NOMO-1 treated with DMSO at 0.1 percent for 48 hours (cell line): Measurements from ENCODE around the gene HTRA2.

Source experiments
- DNase-seq: peaks from one replicate; lab custom pipeline; 2025; ENCODE audit not compliant: unreplicated experiment; lab: John Stamatoyannopoulos, UW

Gene HTRA2

DNA sequence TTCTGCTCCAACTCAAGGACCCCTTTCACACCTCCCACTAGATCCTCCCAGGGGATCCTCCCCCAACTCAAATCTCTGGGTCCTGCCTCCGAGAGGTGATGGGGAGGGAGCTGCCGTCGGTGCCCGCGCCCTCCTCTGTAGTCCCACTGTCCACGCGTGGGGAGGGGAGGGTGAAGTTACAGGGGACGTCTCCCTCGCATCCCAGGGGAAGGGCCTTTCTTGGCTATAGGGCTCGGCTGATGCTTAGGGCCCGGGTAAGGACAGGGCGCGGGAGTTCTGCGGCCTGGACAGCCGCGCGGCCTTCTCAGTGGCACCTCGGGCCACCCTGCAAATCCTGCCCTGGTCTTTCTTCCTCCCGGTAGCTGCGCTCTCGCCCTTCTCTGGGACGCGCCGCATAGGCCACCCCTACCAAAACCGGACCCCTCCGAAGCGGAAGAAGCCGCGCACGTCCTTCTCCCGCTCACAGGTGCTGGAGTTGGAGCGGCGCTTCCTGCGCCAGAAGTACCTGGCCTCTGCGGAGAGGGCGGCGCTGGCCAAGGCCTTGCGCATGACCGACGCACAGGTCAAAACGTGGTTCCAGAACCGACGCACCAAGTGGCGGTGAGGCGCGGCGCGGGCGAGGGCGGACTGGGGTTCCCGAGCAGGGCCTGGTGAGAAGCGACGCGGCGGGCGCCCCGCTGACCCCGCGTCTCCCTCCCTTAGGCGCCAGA is 14.3 kb upstream of the HTRA2 start:
- no peak for DNase-seq

DNA sequence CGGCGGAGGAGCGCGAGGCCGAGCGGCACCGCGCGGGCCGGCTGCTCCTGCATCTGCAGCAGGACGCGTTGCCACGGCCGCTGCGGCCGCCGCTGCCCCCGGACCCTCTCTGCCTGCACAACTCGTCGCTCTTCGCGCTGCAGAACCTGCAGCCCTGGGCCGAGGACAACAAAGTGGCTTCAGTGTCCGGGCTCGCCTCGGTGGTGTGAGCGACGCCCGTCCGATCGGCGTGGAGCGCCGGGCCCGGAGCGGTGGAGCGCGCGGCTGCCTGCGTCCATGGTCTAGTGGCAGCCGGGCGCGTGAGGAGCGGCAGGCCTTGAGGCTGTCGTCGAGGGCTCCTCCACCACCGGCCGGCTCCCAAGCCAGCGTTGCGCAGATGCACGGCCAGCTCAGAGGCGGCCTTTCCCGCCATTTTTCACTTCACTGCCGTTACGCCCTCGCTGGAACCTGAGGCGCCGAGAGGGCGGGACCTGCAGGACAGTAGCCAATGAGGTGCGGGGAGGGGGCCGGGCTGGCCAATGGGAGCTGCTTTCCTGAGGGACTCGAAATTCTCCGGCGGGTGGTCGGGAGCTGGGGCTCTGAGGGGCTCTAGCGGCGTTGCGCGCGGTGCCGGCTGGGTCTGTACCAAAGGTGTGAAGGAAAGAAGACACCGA is 13.6 kb upstream of the HTRA2 start:
- no peak for DNase-seq

DNA sequence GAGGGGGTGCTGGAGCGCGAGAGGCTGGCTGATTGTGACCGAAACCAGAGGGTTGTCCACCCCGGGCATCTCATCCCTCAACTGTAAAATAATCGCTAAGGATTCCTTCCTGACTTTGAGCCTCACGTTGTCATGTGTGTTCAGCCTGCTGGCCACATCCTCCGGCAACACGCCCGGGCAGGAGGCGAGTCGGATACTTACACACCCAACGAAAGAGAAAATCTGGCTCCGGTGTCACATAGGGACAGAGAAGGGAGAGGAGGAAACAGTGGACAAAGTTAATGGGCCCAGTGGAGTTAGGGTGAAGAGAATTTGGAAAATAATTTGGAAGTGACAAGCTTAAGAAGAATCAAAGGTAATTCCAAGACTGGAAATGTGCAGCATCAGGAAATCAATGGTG is 13.1 kb upstream of the HTRA2 start:
- DNase-seq = no peak

DNA sequence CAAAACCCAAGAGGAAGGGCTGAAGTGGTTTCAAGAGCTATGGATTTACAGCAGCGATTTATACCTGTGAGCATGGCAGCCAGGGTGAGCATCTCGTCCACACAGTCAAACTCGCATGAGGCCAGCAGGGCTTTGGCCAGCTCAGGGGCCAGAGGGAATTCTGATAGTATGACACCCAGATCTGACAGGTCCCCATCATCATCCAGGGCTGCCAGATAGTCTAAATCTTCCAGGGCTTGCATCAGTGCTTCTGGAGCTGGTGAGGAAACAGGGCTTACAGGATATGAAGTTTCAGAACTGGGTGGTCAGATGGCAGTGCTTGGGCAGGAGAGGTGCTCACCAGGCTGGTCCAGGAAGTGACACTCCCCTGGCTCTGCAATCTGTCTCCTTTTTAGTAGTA is 7.2 kb upstream of the HTRA2 start:
- no peak for DNase-seq

DNA sequence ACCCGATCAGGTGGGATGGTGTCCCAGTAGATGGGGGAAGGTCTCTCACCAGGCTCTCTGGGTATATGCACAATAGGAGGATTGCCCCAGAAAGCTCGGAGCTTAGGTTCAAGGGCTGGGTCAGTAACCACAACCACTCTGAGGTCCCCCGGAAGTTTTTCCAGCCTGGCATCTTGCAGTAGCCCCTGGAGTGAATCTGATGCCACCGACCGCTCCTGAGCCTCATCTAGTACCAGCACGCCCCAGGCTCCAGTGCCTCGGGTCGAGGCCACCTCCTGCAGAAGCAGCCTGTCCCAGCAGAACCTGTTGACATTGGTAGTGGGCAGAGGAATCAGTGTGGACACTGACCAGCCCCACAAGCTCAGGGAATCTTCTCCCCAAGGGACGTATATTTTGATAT is 5.7 kb upstream of the HTRA2 start:
- no peak for DNase-seq

DNA sequence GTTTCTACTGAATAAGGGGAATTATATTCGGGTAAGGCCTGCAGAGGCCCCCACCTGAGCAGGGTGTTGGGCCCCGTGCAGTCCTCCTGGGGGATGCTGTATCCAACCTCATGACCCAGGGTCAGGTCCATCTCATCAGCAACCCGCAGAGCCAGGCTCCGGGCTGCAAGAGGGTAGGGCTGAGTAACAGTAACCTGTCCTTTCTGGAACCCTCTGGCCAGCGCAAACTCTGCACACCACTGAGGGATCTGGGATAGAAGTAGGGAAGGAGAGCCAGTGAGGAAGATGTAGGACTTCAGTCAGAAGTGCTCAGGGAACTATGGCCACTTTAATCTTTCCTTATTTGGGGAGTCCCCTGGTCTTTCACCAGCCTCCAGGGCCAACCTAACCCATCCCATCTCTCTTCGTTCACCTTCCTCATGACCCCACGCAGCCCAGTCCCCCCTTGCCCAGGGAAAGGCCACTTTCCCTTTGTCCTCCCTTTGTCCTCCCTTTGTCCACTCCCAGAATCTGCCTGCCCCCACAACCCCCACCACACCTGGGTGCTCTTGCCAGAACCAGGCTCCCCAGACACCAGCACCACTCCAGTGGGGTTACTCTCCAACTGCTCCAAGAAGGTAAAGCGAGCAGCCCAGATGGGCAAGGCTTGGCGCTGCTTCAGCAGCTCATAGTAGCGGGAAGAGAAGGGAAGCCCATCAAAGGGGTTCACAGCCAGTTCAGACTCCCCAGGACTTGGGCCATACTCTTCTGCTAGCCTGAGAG is 4.6 kb upstream of the HTRA2 start:
- no peak for DNase-seq

DNA sequence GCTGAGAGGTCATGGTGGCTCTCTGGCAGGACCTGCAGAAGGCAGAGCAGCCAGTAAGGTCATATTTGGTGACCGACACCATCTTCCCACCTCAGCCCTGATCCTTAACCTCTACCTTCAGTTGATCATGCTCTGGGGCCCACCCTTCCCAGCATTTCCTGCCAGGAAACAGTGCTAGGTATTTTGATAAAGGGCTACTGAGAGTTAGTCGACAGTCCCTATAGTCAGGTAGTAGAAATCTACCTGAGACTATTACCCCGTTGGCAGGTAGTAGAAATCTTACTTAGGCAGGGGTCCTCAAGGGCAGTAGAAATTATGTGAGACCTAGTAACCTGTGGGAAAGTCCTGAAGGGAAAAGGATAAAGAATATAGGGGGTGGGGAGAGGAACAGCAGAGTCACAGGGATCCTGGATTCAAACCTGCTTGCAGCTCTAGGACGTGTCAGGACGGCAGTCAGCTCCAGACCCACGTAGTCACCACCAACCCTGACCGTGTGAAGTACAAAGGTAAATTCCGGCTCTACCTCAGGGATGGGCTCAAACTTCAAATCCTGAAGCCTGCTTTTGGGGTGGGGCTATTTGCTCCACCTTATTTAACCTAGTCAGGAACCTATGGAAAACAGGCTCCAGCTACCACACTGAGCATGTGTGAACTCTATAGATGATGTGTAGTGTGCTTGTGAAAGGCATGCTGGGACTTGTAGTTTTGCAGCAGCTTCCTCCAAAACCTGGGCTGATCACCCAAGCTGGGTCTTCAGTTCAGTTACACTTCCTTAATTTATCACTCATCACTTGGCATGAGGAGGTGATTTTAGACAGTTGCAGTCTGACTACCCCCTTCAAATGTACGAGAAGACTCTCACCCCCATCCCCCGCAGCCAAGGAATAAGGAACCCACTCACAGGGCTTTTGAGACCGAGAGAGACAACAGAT is 3.8 kb upstream of the HTRA2 start, which contains the start of gene DQX1:
Gene DQX1, minus strand, starts transcription at position 515 of the 932 bp plus-strand sequence. Its CDS starts 502 bp downstream, at position 13.
- peak; percentile 89 for DNase-seq

DNA sequence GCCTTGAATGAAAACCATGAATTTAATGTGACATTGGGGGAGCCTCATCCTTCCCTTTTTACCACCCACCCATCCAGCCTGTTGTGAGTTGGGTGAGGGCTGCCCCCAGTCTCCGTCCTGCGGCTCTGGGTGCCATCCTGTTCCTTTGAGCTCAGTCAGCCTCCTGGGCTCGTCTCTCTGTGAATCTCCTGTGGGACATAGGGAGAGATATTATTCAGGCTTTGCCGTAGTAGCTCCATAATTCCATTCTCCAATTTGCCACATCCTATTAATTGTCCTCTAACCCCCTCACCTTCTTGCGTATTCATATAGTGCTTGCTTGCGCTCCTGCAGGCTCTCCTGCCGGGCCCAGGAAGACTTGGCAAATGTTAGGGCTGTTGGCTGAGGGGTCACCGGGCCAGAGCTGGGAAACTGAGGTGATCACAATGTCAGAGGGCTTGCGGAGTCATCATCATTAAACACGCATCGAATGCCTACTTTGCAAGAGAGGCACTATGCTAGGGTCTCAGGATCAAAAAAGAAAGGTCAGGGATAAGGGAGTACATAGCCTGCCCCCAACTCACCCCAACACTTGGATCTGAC is 3.0 kb upstream of the HTRA2 start:
- no peak for DNase-seq

DNA sequence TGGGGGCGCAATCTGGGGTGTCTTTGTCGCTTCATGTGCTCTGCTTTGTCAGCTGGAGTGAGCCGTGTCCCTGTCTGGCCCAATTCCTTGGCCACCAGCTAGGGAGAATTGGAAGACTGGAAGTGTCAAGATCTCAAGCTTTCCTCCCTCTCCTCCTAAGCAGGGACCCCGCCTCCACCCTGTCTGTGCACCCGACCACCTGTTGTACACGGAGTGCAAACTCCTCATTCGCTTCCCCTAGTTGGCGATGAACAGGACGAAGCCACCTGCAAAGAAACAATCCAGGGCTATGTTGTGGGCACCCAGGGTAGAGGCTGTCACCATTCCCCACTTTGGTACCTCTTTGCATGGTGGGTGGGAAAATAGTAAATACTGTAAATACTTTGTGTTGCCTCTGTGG is 2.0 kb upstream of the HTRA2 start:
- no peak for DNase-seq

DNA sequence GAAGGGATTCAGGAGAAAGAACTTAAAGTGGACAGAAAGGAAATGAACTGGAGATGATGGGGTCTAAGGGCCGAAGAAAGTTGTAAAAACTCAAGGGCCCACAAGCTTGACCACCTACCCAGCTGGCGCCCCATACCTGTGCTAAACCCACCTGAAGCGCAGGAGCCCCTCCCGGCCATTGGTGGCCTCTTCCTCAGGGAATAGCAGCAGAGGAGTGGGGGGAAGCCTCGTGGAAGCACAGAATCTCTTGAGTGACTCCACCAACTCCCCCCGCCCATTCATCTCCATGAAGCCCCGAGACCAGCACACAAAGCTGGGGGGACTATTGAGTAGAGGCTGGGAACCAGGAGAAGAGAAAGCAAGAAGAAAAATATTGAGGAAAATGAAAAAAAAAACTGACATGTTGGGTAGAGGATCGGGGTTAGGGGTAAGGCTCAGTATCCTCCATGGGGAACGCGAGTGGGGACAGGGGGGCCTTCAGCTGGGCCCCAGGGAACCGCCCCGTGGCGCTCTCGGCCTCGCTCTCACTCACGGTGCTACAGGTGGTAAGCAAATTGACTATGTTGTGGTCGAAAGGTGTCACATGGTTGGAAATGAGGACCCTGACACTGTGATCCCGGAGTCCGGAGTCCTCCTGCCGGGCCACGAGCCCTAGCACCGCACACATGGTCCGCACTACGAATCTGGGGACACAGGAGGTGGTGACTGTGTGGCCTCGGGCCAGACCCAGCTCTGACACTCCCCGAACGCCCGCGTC is 955 bp upstream of the HTRA2 start:
- DNase-seq = peak; percentile 6

DNA sequence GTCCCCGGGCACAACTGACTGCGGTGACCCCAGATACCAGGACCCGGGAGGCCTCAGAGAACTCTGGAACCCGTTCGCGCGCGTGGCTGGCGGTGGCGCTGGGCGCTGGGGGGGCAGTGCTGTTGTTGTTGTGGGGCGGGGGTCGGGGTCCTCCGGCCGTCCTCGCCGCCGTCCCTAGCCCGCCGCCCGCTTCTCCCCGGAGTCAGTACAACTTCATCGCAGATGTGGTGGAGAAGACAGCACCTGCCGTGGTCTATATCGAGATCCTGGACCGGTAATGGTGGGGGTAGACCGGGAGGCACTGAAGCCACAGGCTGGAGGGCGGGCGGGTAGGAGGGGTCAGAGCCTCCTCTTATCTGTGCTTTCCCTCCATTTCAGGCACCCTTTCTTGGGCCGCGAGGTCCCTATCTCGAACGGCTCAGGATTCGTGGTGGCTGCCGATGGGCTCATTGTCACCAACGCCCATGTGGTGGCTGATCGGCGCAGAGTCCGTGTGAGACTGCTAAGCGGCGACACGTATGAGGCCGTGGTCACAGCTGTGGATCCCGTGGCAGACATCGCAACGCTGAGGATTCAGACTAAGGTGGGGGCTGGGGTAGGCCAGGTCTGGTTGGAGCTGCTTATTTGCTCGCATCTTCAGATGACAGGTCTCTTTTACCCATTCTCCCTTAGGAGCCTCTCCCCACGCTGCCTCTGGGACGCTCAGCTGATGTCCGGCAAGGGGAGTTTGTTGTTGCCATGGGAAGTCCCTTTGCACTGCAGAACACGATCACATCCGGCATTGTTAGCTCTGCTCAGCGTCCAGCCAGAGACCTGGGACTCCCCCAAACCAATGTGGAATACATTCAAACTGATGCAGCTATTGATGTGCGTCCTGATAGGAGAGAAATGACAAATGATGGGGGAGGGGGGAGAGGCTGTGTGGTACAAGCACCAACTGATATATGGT is 780 bp downstream of the HTRA2 start:
- DNase-seq = peak; percentile 30

DNA sequence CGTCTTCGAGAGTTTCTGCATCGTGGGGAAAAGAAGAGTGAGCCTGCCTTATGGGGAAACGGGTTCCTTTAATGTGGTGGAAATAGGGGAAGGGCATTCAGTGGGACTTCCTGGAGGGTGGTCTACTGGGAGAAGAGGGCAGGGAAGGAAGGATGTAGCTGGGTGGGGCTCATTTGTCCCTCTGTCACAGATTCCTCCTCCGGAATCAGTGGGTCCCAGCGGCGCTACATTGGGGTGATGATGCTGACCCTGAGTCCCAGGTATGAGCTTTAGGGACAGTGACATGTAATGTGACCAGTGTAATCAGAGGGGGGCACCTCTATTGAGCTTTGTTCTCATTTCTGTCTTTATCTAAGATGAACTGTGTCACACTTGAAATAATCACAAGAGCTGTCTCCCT is 1.9 kb downstream of the HTRA2 start:
- DNase-seq = no peak

DNA sequence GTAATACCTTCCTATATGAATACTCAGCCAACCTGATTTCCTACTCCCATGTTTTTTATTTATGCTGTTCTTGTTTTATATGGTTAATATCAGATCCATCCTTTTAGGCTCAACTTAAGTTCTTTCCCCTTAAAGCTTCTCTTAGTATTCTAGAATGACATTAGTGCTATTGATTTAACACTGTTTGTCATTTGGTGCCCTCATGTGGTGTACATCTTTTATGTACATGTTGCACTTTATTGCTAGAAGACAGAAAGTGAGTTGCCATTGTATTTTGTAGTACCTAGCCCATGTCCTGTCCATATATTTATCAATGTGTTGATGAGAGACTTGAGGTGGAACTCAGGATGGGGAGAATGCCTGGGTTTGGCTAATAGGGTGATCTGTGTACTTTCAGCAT is 2.5 kb downstream of the HTRA2 start:
- DNase-seq = peak; percentile 35

DNA sequence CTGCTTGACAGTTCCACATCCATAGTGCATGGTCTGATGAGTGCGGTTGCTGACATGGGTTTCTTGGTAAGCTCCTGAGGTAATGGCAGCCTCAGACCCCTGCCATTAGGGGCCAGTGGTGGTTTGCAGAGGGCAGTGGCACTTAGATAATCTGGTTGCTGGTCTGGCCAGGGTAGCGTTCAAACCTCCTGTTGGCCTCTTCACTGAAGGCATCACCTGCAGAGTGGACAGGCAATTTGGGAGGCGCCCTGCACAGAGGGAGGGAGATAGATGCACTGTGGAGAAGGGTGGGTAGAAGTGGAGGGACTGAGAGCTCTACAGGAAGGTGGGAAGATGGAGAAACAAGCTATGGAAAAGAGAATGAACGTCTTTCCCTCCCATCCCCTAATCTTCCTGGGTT is 3.7 kb downstream of the HTRA2 start:
- DNase-seq = no peak

DNA sequence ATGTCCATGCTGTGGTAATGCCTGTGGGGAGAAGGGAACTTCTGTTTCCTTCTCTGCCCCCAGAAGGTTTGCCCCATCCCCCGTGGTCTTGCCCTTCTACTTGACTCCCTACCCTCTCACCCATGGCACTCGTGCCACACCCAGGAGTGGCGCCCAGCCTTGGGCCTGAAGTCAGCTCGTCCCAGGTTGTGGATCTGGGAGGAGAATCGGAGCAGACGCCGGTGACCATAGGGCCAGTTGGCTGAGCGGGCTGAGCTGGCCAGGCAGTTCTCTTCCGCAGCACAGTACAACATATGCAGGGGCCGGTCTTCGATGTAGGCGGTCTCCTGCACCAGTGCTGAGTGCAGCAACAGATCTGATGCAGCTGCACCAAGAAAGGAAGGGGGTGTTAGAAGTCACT is 4.7 kb downstream of the HTRA2 start:
- no peak for DNase-seq

DNA sequence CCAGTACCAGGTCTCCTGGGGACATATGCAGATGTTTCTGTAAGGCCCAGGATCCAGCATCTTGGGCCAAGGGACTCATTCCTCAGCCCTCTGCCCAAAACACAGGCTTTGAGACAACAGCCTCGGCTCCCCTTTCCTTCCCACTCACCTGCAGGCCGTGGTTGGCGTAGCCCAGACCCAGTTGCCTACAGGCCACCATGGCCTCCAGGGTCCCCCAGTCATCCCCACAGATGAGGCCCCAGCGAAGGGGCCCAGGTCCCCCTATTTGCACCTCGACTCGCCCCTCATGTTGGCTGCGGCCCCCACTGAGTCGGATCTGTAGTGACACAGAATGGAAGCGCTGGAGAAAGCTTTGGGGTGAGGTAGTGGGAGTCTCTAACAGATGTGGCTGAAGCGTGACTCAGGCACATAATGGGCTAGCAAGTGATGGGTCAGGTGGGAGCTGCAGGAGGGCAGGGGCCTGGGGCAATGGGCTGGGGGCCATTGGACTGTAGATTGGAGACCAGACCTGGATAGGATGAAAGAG is 5.8 kb downstream of the HTRA2 start:
- DNase-seq = no peak

DNA sequence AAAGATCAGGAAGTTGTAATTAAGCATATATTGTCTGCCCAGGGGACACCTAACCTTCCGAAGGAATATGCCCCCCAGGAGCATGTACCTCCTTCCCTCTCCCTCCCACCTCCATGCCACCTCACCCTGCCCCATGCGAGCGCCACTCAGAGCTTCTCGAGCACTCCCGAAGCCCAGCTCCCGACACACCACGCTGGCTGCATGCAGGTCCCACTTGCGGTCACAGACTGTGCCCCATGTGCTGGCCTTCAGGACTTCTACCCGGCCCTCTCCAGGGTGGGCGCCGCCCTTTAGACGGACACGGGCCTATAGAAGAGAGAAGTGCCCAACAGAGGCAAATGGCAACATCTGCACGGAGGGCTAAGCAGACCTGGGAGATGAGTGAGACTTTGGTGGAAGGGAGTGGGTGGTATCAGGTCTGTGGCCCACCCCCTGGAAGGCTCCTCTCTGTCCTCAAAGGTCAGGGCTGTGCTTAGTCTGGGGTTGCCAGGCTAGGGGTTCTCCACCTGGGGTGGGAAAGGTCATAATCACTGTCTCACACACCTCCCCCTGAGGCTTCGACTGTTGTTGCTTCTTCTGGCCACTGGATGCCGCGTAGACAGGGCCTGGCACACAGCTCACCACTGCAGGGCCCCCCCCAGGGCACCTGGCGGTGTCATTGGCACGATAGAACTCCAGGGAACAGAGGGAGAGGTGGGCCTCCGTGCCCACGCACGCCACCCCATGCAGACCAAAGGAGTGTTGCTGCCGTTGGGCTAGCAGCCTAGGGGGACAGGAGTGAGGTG is 6.6 kb downstream of the HTRA2 start:
- DNase-seq = no peak

DNA sequence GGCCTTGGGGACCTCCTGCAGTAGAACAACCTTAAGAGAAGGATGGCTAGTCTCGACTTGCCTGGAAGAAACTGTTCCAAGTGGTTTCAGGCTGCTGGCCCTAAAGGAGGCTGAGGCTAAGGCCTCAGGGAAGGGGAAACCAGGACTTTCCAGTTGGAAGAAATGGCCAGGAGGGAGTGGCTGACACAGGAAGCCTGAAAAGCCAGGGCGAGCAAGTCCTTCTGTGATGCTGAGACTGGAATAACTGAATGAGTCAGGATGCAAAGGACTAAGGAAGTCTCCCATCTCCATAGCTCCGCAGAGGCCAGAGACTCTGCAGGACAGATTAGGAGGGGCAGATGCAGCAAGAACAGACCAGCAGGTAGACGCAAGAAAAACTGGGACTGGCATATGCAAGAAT is 7.4 kb downstream of the HTRA2 start:
- DNase-seq = no peak
